Neural cell (in vitro differentiated cells): ENCODE results near the gene ARNT2. TPM values are rescaled to one million over a fixed set of nuclear protein-coding genes. Genes with fewer than 3 reads are reported as not detected.

Experiments
- H2AFZ ChIP-seq: fragments of 200-600, 300-800 bp; sonication (generic), shearing (Covaris generic); 2 replicates; pipeline ENCODE4 v1.6.0; 2014; ENCODE audit warnings: low read depth, mild to moderate bottlenecking, antibody characterized with exemption, low read length, moderate library complexity
- H3F3A ChIP-seq: fragments of 200-600 bp; shearing (Covaris generic); 2 replicates; pipeline ENCODE4 v1.6.1; 2016; ENCODE audit warnings: mild to moderate bottlenecking, moderate library complexity, mixed read lengths, antibody characterized with exemption, low read length; ENCODE audit not compliant: insufficient read depth, poor library complexity, severe bottlenecking
- H3K27ac ChIP-seq: fragments of 200-600, 300-800 bp; sonication (generic), shearing (Covaris generic); 2 replicates; pipeline ENCODE4 v1.5.1; 2014; ENCODE audit warnings: mild to moderate bottlenecking, low read length, moderate library complexity
- H3K27me3 ChIP-seq: fragments of 300-800, 200-600 bp; sonication (generic), shearing (Covaris generic); 2 replicates; pipeline ENCODE4 v1.6.0; 2014; ENCODE audit warnings: mild to moderate bottlenecking, low read depth, low read length, moderate library complexity; ENCODE audit not compliant: insufficient read depth
- H3K36me3 ChIP-seq: fragments of 300-800, 200-600 bp; sonication (generic), shearing (Covaris generic); 2 replicates; pipeline ENCODE4 v1.5.1; 2014; ENCODE audit warnings: mild to moderate bottlenecking, antibody characterized with exemption, low read length, moderate library complexity; ENCODE audit not compliant: insufficient read depth
- H3K4me2 ChIP-seq: fragments of 300-800, 200-600 bp; sonication (generic), shearing (Covaris generic); 2 replicates; pipeline ENCODE4 v1.6.0; 2014; ENCODE audit warnings: mild to moderate bottlenecking, low read length
- H3K4me3 ChIP-seq: fragments of 300-800, 200-600 bp; sonication (generic), shearing (Covaris generic); 2 replicates; pipeline ENCODE4 v1.5.1; 2014; ENCODE audit warnings: mild to moderate bottlenecking, low read length, moderate library complexity
- H3K79me2 ChIP-seq: fragments of 200-600 bp; shearing (Covaris generic); replicated peaks from 2 replicates; pipeline ENCODE4 v1.6.0; 2014; ENCODE audit warnings: mild to moderate bottlenecking, low read length, moderate library complexity; ENCODE audit not compliant: insufficient read depth
- H3K9ac ChIP-seq: fragments of 300-800, 200-600 bp; sonication (generic), shearing (Covaris generic); 2 replicates; pipeline ENCODE4 v1.6.1; 2016; ENCODE audit warnings: mild to moderate bottlenecking, low read length, mixed read lengths
- H3K9me2 ChIP-seq: fragments of 200-600 bp; shearing (Covaris generic); 2 replicates; pipeline ENCODE4 v1.6.1; 2016; ENCODE audit warnings: mild to moderate bottlenecking, low read length, mixed read lengths; ENCODE audit not compliant: insufficient read depth
- H3K9me3 ChIP-seq: fragments of 200-600, 300-800 bp; sonication (generic), shearing (Covaris generic); 2 replicates; pipeline ENCODE4 v1.6.1; 2016; ENCODE audit warnings: mild to moderate bottlenecking, mixed run types, low read length, moderate library complexity, mixed read lengths
- H4K20me1 ChIP-seq: fragments of 200-600 bp; shearing (Covaris generic); 2 replicates; pipeline ENCODE4 v1.6.1; 2016; ENCODE audit warnings: mild to moderate bottlenecking, mixed run types; ENCODE audit not compliant: insufficient read depth
- CTCF ChIP-seq: fragments of 450-650 bp; IDR thresholded peaks from 2 replicates; pipeline ENCODE4 v1.5.1; 2014; ENCODE audit warnings: antibody characterized with exemption, mild to moderate bottlenecking, moderate library complexity; ENCODE audit not compliant: poor library complexity, severe bottlenecking
- EP300 ChIP-seq: fragments of 450-650 bp; conservative IDR thresholded peaks from 2 replicates; pipeline ENCODE4 v1.6.1; 2014; ENCODE audit warnings: antibody characterized with exemption, mild to moderate bottlenecking, moderate library complexity; ENCODE audit not compliant: poor library complexity, severe bottlenecking
- EZH2 ChIP-seq: fragments of 200-600, 300-800 bp; shearing (Covaris generic), sonication (generic); IDR thresholded peaks from 2 replicates; pipeline ENCODE4 v1.6.1; 2014; ENCODE audit warnings: antibody characterized with exemption, low read length, borderline replicate concordance, mild to moderate bottlenecking; ENCODE audit not compliant: insufficient read depth, poor library complexity, severe bottlenecking
- MXI1 ChIP-seq: fragments of 450-650 bp; conservative IDR thresholded peaks from 2 replicates; pipeline ENCODE4 v1.6.1; 2014; ENCODE audit warnings: antibody characterized with exemption, mild to moderate bottlenecking; ENCODE audit not compliant: poor library complexity, severe bottlenecking
- POLR2AphosphoS5 ChIP-seq: IDR thresholded peaks from 2 replicates; pipeline ENCODE4 v1.6.1; 2012
- RAD21 ChIP-seq: fragments of 450-650 bp; conservative IDR thresholded peaks from 2 replicates; pipeline ENCODE4 v1.6.1; 2014; ENCODE audit warnings: antibody characterized with exemption, mild to moderate bottlenecking, moderate library complexity
- REST ChIP-seq: IDR thresholded peaks from 2 replicates; pipeline ENCODE4 v1.6.1; 2012; ENCODE audit warnings: borderline replicate concordance
- SMC3 ChIP-seq: fragments of 450-650 bp; conservative IDR thresholded peaks from 2 replicates; pipeline ENCODE4 v1.6.1; 2014; ENCODE audit warnings: antibody characterized with exemption, mild to moderate bottlenecking, moderate library complexity; ENCODE audit not compliant: poor library complexity
- TAF1 ChIP-seq: IDR thresholded peaks from 2 replicates; pipeline ENCODE4 v1.6.1; 2012; ENCODE audit warnings: low read depth
- polyA plus RNA-seq: library from polyadenylated mRNA; depleted of rRNA; stranded (reverse); fragments of >200 nt; gene quantifications from 2 replicates; pipeline ENCODE4 v1.2.3, GENCODE V29; 2014

The ARNT2 gene
- polyA plus RNA-seq, 1 donor from 2014 or later: 41.2 TPM

GRCh38 chr15:80562033-80562432 lies 157.9 kb downstream of the ARNT2 start:
- Histone ChIP-seq H3K9ac (no peak overlapping the region), H4K20me1 (no peaks in the 10 kb centered on the region), H3K9me3 (no peaks in the 10 kb centered on the region), H2AFZ (no peak overlapping the region), H3K27me3 (no peaks in the 10 kb centered on the region), H3K4me2 (no peak overlapping the region), H3F3A (no peaks in the 10 kb centered on the region), H3K27ac (no peak overlapping the region), H3K79me2 (no peaks in the 10 kb centered on the region), H3K4me3 (no peak overlapping the region), H3K9me2 (no peaks in the 10 kb centered on the region), H3K36me3 (peaks cover 5% of the 10 kb centered on the region)
- TF ChIP-seq MXI1: no peak
- TF ChIP-seq EZH2: no peak
- no peak for TF ChIP-seq RAD21
- TF ChIP-seq EP300: no peak
- no peak for TF ChIP-seq POLR2AphosphoS5
- no peak for TF ChIP-seq SMC3
- no peak for TF ChIP-seq CTCF
- TF ChIP-seq TAF1: no peak
- no peak for TF ChIP-seq REST

GRCh38 chr15:80562846-80563245 lies 158.7 kb downstream of the ARNT2 start:
- Histone ChIP-seq H3K9me2 (no peaks in the 10 kb centered on the region), H3K27me3 (no peaks in the 10 kb centered on the region), H3K36me3 (peaks cover 3% of the 10 kb centered on the region), H2AFZ (no peak overlapping the region), H3K4me2 (no peak overlapping the region), H3K9ac (no peak overlapping the region), H4K20me1 (no peaks in the 10 kb centered on the region), H3K9me3 (no peaks in the 10 kb centered on the region), H3F3A (no peaks in the 10 kb centered on the region), H3K4me3 (no peak overlapping the region), H3K27ac (no peak overlapping the region), H3K79me2 (no peaks in the 10 kb centered on the region)
- TF ChIP-seq CTCF (no peak), EP300 (no peak), REST (no peak), POLR2AphosphoS5 (no peak), MXI1 (no peak), SMC3 (no peak), EZH2 (no peak), RAD21 (no peak), TAF1 (no peak)
